GM12878 (cell line): Measurements from ENCODE around the gene SLC6A20. TPM values are rescaled to one million over a fixed set of nuclear protein-coding genes. Genes with fewer than 3 reads are reported as not detected.

Experiments used
- BMI1 ChIP-seq: fragments of 450-650 bp; IDR thresholded peaks from 2 replicates; pipeline ENCODE4 v1.6.1; 2016; ENCODE audit warnings: mild to moderate bottlenecking, moderate library complexity, borderline replicate concordance
- CBFB ChIP-seq: IDR thresholded peaks from 2 replicates; pipeline ENCODE4 v1.6.1; 2016; ENCODE audit warnings: antibody characterized with exemption, low read depth
- CBX3 ChIP-seq: fragments of 200-600 bp; sonication (generic); IDR thresholded peaks from 2 replicates; pipeline ENCODE4 v1.6.1; 2016; ENCODE audit warnings: low read depth, borderline replicate concordance
- CHD1 ChIP-seq: IDR thresholded peaks from 2 replicates; pipeline ENCODE4 v1.6.1; 2012; ENCODE audit warnings: low read depth, low read length, improper control_type of control experiment
- CHD4 ChIP-seq: fragments of 200-600 bp; sonication (generic); IDR thresholded peaks from 2 replicates; pipeline ENCODE4 v1.6.1; 2016; ENCODE audit warnings: mild to moderate bottlenecking
- FOXK2 ChIP-seq: fragments of 450-650 bp; IDR thresholded peaks from 2 replicates; pipeline ENCODE4 v1.6.1; 2017; ENCODE audit warnings: mild to moderate bottlenecking, moderate library complexity
- IKZF2 ChIP-seq, 2 experiments: fragments of 450-650 bp; IDR thresholded peaks; 2 replicates each; pipeline ENCODE4 v1.6.1; 2017; ENCODE audit warnings: mild to moderate bottlenecking in 2 of 2, moderate library complexity in 2 of 2
- LARP7 ChIP-seq: fragments of 450-650 bp; IDR thresholded peaks from 2 replicates; pipeline ENCODE4 v1.6.1; 2017; ENCODE audit warnings: mild to moderate bottlenecking
- MEF2A ChIP-seq: IDR thresholded peaks from 2 replicates; pipeline ENCODE4 v1.6.1; 2011; ENCODE audit warnings: low read depth, mild to moderate bottlenecking, low read length, moderate library complexity; ENCODE audit not compliant: insufficient read depth
- POLR2A ChIP-seq: IDR thresholded peaks from 2 replicates; pipeline ENCODE4 v1.6.1; 2011; ENCODE audit warnings: low read depth, mild to moderate bottlenecking, low read length
- RAD51 ChIP-seq: fragments of 450-650 bp; IDR thresholded peaks from 2 replicates; pipeline ENCODE4 v1.6.1; 2016; ENCODE audit warnings: moderate library complexity, mild to moderate bottlenecking, inconsistent platforms
- RB1 ChIP-seq: fragments of 450-650 bp; formaldehyde crosslinking; IDR thresholded peaks from 2 replicates; pipeline ENCODE4 v1.6.1; 2017; ENCODE audit warnings: mild to moderate bottlenecking, borderline replicate concordance
- SIX5 ChIP-seq: IDR thresholded peaks from 2 replicates; pipeline ENCODE4 v1.6.1; 2011; ENCODE audit warnings: mild to moderate bottlenecking, low read depth, low read length, moderate library complexity; ENCODE audit not compliant: severe bottlenecking
- SP1 ChIP-seq: IDR thresholded peaks from one replicate; pipeline ENCODE4 v1.6.1; 2011; ENCODE audit warnings: low read depth, low read length
- SREBF1 ChIP-seq: IDR thresholded peaks from 2 replicates; pipeline ENCODE4 v1.6.1; 2012; ENCODE audit warnings: mild to moderate bottlenecking, low read length
- YY1 ChIP-seq: IDR thresholded peaks from 2 replicates; pipeline ENCODE4 v1.6.1; 2011; ENCODE audit warnings: low read depth, mild to moderate bottlenecking, low read length
- polyA plus RNA-seq, 11 experiments: library from polyadenylated mRNA; depleted of rRNA in 4 of 11; unstranded in 6 of 11; stranded (reverse) in 5 of 11; fragments of >200 nt; fragmentation: Nextera tagmentation in 4 of 11; fragmentation: Illumina TruSeq in 1 of 11; extraction: Ambion mirVana in 4 of 11; extraction: Trizol in 1 of 11; gene quantifications; 1 replicate in 1 of 11; 2 replicates in 10 of 11; pipeline versions ENCODE4 v1.2.1 to v1.2.3, GENCODE V29; 2011 to 2016; ENCODE audit warnings: inconsistent platforms in 2 of 11, missing spikeins in 2 of 11, low read depth in 1 of 11
- total RNA-seq, 4 experiments: library from RNA; depleted of rRNA in 3 of 4; stranded (reverse); fragments of >200 nt in 3 of 4; fragmentation: Illumina TruSeq in 1 of 4; extraction: Trizol in 1 of 4; gene quantifications; 2 replicates each; pipeline versions ENCODE4 v1.2.1 to v1.2.3, GENCODE V29; 2013 to 2021
- TF ChIP-seq, protein P1 (sequence below): fragments of 450-650 bp; formaldehyde crosslinking; IDR thresholded peaks from 2 replicates; pipeline ENCODE4 v1.5.0; 2022; ENCODE audit warnings: mild to moderate bottlenecking, missing genetic modification characterization
- TF ChIP-seq, protein P2 (sequence below): IDR thresholded peaks from 2 replicates; pipeline ENCODE4 v1.6.1; 2011; ENCODE audit warnings: borderline replicate concordance, low read depth, mild to moderate bottlenecking, moderate library complexity, low read length; ENCODE audit not compliant: insufficient read depth, poor library complexity, severe bottlenecking
- TF ChIP-seq, protein P3 (sequence below): IDR thresholded peaks from 2 replicates; pipeline ENCODE4 v1.6.1; 2012; ENCODE audit warnings: mild to moderate bottlenecking, low read depth, low read length
- TF ChIP-seq, protein P4 (sequence below): fragments of 450-650 bp; IDR thresholded peaks from 2 replicates; pipeline ENCODE4 v1.6.1; 2017; ENCODE audit warnings: borderline replicate concordance
- TF ChIP-seq, protein P5 (sequence below): IDR thresholded peaks from 2 replicates; pipeline ENCODE4 v1.6.1; 2011; ENCODE audit warnings: low read depth, low read length, improper control_type of control experiment, borderline replicate concordance

SLC6A20 gene
- total and polyA plus RNA-seq, 10 of the 15 experiments (the other 5 are each of a cell fraction or from before 2014, with no cell fraction given) = 0.31 to 4.1 (median 1.1) TPM

DNA sequence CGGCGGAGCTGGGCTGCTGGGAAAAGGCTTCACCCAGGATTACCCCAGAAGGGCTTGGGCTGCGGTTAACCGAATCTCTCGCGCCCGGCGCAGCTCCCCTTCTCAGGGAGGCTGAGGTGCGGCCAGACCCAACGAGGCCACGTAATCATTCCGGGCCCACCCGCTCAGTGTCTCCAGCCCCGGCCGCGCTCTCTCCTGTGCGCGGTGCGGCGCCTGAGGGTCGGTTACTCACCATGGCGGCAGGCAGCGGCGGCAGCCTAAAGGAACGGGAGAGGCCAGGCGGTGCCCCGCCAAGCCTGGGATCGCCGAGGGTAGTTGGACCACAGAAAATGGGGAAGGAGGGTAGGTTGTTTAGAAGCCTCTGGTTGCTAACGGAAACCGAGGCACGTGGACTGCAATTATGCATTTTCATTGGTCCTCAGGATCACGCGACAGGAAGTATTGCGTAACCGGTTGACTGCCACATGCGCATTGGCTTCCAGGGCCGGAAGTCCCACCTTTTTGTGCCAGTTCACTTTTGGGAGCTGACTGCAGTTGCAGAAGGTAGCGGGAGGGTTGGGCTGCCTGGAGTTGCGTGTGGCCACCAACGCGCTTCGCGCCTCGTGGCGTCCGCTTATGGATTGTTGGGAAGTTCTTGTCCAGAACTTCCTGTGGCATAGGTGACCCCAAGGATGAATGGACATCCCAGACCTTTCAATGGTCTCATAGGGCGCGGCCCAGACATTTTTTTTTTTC, 45.6 kb upstream of the SLC6A20 start, which contains the start of gene LZTFL1 (continued):
- peak; percentile 36 for TF ChIP-seq SIX5
- peak; percentile 79 for TF ChIP-seq POLR2A
- no peak for TF ChIP-seq CHD1
- TF ChIP-seq, protein P1, sequence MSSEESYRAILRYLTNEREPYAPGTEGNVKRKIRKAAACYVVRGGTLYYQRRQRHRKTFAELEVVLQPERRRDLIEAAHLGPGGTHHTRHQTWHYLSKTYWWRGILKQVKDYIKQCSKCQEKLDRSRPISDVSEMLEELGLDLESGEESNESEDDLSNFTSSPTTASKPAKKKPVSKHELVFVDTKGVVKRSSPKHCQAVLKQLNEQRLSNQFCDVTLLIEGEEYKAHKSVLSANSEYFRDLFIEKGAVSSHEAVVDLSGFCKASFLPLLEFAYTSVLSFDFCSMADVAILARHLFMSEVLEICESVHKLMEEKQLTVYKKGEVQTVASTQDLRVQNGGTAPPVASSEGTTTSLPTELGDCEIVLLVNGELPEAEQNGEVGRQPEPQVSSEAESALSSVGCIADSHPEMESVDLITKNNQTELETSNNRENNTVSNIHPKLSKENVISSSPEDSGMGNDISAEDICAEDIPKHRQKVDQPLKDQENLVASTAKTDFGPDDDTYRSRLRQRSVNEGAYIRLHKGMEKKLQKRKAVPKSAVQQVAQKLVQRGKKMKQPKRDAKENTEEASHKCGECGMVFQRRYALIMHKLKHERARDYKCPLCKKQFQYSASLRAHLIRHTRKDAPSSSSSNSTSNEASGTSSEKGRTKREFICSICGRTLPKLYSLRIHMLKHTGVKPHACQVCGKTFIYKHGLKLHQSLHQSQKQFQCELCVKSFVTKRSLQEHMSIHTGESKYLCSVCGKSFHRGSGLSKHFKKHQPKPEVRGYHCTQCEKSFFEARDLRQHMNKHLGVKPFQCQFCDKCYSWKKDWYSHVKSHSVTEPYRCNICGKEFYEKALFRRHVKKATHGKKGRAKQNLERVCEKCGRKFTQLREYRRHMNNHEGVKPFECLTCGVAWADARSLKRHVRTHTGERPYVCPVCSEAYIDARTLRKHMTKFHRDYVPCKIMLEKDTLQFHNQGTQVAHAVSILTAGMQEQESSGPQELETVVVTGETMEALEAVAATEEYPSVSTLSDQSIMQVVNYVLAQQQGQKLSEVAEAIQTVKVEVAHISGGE = no peak
- TF ChIP-seq SREBF1 = no peak
- TF ChIP-seq RAD51 = peak; percentile 99
- no peak for TF ChIP-seq CHD4
- no peak for TF ChIP-seq MEF2A
- TF ChIP-seq RB1 = no peak
- peak; percentile 98 for TF ChIP-seq BMI1
- TF ChIP-seq CBX3 = no peak
- TF ChIP-seq, protein P2, sequence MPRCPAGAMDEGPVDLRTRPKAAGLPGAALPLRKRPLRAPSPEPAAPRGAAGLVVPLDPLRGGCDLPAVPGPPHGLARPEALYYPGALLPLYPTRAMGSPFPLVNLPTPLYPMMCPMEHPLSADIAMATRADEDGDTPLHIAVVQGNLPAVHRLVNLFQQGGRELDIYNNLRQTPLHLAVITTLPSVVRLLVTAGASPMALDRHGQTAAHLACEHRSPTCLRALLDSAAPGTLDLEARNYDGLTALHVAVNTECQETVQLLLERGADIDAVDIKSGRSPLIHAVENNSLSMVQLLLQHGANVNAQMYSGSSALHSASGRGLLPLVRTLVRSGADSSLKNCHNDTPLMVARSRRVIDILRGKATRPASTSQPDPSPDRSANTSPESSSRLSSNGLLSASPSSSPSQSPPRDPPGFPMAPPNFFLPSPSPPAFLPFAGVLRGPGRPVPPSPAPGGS = peak; percentile 31
- no peak for TF ChIP-seq LARP7
- TF ChIP-seq IKZF2 (IDR thresholded peaks at IDR 0.05) = no peak
- TF ChIP-seq, protein P3, sequence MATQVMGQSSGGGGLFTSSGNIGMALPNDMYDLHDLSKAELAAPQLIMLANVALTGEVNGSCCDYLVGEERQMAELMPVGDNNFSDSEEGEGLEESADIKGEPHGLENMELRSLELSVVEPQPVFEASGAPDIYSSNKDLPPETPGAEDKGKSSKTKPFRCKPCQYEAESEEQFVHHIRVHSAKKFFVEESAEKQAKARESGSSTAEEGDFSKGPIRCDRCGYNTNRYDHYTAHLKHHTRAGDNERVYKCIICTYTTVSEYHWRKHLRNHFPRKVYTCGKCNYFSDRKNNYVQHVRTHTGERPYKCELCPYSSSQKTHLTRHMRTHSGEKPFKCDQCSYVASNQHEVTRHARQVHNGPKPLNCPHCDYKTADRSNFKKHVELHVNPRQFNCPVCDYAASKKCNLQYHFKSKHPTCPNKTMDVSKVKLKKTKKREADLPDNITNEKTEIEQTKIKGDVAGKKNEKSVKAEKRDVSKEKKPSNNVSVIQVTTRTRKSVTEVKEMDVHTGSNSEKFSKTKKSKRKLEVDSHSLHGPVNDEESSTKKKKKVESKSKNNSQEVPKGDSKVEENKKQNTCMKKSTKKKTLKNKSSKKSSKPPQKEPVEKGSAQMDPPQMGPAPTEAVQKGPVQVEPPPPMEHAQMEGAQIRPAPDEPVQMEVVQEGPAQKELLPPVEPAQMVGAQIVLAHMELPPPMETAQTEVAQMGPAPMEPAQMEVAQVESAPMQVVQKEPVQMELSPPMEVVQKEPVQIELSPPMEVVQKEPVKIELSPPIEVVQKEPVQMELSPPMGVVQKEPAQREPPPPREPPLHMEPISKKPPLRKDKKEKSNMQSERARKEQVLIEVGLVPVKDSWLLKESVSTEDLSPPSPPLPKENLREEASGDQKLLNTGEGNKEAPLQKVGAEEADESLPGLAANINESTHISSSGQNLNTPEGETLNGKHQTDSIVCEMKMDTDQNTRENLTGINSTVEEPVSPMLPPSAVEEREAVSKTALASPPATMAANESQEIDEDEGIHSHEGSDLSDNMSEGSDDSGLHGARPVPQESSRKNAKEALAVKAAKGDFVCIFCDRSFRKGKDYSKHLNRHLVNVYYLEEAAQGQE = no peak
- peak; percentile 62 for TF ChIP-seq YY1
- TF ChIP-seq, protein P4, sequence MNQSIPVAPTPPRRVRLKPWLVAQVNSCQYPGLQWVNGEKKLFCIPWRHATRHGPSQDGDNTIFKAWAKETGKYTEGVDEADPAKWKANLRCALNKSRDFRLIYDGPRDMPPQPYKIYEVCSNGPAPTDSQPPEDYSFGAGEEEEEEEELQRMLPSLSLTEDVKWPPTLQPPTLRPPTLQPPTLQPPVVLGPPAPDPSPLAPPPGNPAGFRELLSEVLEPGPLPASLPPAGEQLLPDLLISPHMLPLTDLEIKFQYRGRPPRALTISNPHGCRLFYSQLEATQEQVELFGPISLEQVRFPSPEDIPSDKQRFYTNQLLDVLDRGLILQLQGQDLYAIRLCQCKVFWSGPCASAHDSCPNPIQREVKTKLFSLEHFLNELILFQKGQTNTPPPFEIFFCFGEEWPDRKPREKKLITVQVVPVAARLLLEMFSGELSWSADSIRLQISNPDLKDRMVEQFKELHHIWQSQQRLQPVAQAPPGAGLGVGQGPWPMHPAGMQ = no peak
- peak; percentile 82 for TF ChIP-seq SP1
- TF ChIP-seq CBFB = no peak
- TF ChIP-seq, protein P5, sequence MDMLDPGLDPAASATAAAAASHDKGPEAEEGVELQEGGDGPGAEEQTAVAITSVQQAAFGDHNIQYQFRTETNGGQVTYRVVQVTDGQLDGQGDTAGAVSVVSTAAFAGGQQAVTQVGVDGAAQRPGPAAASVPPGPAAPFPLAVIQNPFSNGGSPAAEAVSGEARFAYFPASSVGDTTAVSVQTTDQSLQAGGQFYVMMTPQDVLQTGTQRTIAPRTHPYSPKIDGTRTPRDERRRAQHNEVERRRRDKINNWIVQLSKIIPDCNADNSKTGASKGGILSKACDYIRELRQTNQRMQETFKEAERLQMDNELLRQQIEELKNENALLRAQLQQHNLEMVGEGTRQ = peak; percentile 99
- TF ChIP-seq FOXK2 = peak; percentile 85; the same call in 1 of the 2 replicates
